Measurements from ENCODE around the gene COL9A2.

Gene COL9A2

DNA sequence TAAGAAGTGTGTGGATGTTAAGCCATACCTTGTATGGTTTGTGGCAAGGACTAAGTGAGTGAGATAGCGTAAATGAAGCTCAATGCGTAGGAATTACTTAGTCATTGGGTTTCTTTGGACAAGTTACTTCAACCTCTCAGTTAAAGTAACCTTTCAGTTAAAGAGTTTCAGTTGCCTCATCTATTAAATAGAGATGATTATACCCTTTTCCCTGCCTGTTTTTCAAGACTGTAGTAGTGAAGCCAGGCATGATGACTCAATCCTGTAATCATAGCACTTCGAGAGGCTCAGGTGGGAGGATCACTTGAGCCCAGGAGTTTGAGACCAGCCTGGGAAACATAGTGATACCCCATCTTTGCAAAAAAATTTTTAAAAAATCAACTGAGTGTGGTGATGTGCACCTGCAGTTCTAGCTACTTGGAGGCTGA is 52.7 kb downstream of the COL9A2 start:
- ATAC-seq: no peak
- TF ChIP-seq BACH2 (CRISPR knock-in tag; IDR thresholded peaks at IDR 0.05; ENCODE audit: borderline replicate concordance) (no peak), PATZ1 (CRISPR knock-in tag; IDR thresholded peaks at IDR 0.05; ENCODE audit: borderline replicate concordance) (no peak), ZNF70 (CRISPR knock-in tag; IDR thresholded peaks at IDR 0.05) (no peak)

DNA sequence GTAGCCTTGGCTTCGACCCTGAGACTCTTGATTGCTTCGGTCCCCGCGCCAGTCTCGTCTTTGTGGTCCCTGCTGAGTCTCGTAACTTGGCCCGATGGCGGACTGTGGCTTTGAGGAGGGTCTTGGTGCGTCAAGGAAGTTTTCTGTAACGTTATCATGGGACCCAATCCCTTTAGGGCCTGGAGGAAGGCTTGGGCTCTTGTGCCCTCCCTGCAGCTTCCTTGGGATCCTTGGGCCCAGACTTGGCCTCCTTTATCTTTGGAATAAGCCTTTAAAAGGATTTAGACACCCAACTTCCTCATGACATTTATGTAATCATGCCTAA is 58.7 kb downstream of the COL9A2 start:
- ATAC-seq: no peak; the same call in 1 of the 3 replicates
- no peak for TF ChIP-seq ISL1 (CRISPR knock-in tag; IDR thresholded peaks at IDR 0.05)
- TF ChIP-seq TOX (CRISPR knock-in tag; IDR thresholded peaks at IDR 0.05; ENCODE audit: borderline replicate concordance): no peak
- no peak for TF ChIP-seq SNAI2 (CRISPR knock-in tag; IDR thresholded peaks at IDR 0.05)
- TF ChIP-seq TCF4 (CRISPR knock-in tag; IDR thresholded peaks at IDR 0.05; ENCODE audit: borderline replicate concordance): no peak
- TF ChIP-seq ZFP3 (CRISPR knock-in tag; IDR thresholded peaks at IDR 0.05): no peak
- TF ChIP-seq ZNF8 (CRISPR knock-in tag; IDR thresholded peaks at IDR 0.05): no peak
- no peak for TF ChIP-seq ARNTL (CRISPR knock-in tag; IDR thresholded peaks at IDR 0.05; ENCODE audit: borderline replicate concordance, low read depth)
- no peak for TF ChIP-seq PPARA (CRISPR knock-in tag; IDR thresholded peaks at IDR 0.05; ENCODE audit: borderline replicate concordance)
- TF ChIP-seq, protein P1, sequence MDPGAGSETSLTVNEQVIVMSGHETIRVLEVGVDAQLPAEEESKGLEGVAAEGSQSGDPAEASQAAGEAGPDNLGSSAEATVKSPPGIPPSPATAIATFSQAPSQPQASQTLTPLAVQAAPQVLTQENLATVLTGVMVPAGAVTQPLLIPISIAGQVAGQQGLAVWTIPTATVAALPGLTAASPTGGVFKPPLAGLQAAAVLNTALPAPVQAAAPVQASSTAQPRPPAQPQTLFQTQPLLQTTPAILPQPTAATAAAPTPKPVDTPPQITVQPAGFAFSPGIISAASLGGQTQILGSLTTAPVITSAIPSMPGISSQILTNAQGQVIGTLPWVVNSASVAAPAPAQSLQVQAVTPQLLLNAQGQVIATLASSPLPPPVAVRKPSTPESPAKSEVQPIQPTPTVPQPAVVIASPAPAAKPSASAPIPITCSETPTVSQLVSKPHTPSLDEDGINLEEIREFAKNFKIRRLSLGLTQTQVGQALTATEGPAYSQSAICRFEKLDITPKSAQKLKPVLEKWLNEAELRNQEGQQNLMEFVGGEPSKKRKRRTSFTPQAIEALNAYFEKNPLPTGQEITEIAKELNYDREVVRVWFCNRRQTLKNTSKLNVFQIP (CRISPR knock-in tag; IDR thresholded peaks at IDR 0.05; ENCODE audit: borderline replicate concordance, low read depth): no peak
- TF ChIP-seq CSDC2 (CRISPR knock-in tag; IDR thresholded peaks at IDR 0.05): no peak
- TF ChIP-seq, protein P2, sequence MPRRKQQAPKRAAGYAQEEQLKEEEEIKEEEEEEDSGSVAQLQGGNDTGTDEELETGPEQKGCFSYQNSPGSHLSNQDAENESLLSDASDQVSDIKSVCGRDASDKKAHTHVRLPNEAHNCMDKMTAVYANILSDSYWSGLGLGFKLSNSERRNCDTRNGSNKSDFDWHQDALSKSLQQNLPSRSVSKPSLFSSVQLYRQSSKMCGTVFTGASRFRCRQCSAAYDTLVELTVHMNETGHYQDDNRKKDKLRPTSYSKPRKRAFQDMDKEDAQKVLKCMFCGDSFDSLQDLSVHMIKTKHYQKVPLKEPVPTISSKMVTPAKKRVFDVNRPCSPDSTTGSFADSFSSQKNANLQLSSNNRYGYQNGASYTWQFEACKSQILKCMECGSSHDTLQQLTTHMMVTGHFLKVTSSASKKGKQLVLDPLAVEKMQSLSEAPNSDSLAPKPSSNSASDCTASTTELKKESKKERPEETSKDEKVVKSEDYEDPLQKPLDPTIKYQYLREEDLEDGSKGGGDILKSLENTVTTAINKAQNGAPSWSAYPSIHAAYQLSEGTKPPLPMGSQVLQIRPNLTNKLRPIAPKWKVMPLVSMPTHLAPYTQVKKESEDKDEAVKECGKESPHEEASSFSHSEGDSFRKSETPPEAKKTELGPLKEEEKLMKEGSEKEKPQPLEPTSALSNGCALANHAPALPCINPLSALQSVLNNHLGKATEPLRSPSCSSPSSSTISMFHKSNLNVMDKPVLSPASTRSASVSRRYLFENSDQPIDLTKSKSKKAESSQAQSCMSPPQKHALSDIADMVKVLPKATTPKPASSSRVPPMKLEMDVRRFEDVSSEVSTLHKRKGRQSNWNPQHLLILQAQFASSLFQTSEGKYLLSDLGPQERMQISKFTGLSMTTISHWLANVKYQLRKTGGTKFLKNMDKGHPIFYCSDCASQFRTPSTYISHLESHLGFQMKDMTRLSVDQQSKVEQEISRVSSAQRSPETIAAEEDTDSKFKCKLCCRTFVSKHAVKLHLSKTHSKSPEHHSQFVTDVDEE (CRISPR knock-in tag; IDR thresholded peaks at IDR 0.05): no peak
- TF ChIP-seq ZC3H10 (CRISPR knock-in tag; IDR thresholded peaks at IDR 0.05): no peak
- no peak for TF ChIP-seq ESRRG (CRISPR knock-in tag; IDR thresholded peaks at IDR 0.05)
- TF ChIP-seq GLIS3 (CRISPR knock-in tag; IDR thresholded peaks at IDR 0.05): no peak
- TF ChIP-seq OSR1 (CRISPR knock-in tag; IDR thresholded peaks at IDR 0.05): no peak
- TF ChIP-seq CSRNP3 (CRISPR knock-in tag; IDR thresholded peaks at IDR 0.05): no peak
- no peak for TF ChIP-seq ZFP30 (CRISPR knock-in tag; IDR thresholded peaks at IDR 0.05)
- TF ChIP-seq ZNF565 (CRISPR knock-in tag; conservative IDR thresholded peaks at IDR 0.05; ENCODE audit: low read depth): no peak
- no peak for TF ChIP-seq RARB (CRISPR knock-in tag; IDR thresholded peaks at IDR 0.05)
- TF ChIP-seq, protein P3, sequence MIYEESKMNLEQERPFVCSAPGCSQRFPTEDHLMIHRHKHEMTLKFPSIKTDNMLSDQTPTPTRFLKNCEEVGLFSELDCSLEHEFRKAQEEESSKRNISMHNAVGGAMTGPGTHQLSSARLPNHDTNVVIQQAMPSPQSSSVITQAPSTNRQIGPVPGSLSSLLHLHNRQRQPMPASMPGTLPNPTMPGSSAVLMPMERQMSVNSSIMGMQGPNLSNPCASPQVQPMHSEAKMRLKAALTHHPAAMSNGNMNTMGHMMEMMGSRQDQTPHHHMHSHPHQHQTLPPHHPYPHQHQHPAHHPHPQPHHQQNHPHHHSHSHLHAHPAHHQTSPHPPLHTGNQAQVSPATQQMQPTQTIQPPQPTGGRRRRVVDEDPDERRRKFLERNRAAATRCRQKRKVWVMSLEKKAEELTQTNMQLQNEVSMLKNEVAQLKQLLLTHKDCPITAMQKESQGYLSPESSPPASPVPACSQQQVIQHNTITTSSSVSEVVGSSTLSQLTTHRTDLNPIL (CRISPR knock-in tag; IDR thresholded peaks at IDR 0.05; ENCODE audit: low read depth): no peak

All from SK-N-SH treated with all-trans-retinoic acid at 6 μM for 48 hours (cell line).